ENCODE results near the gene SBSN. TPM values are rescaled to one million over a fixed set of nuclear protein-coding genes. Genes with fewer than 3 reads are reported as not detected.

Gene SBSN
- total RNA-seq, 1 experiment from 2014 or later = 0.15 TPM

GRCh38 chr19:35554076-35554475 is 26.0 kb upstream of the SBSN start:
- Mint-ChIP-seq H3K4me3 (no peak overlapping the region), H3K4me1 (peaks cover 12 to 16% of the 10 kb centered on the region in 2 experiments), H3K27ac (no peak overlapping the region), H3K27me3 (ENCODE audit: low read depth) (peaks cover 42% of the 10 kb centered on the region), H3K36me3 (ENCODE audit: insufficient read depth in 1 of 3, low read depth in 3 of 3) (peaks cover 0 to 14% (median 11%) of the 10 kb centered on the region in 3 experiments; a peak in 5 of 7 replicates), H3K9me3 (no peaks in the 10 kb centered on the region)
- H3K4me2 ChIP-seq (ENCODE audit: insufficient read depth, insufficient read length, low read length) = no peak overlapping the region
- no peak overlapping the region for H2BK15ac ChIP-seq (ENCODE audit: low read depth, low read length)
- H3K4me1 ChIP-seq (ENCODE audit: insufficient read depth, low read length) = no peaks in the 10 kb centered on the region
- H3K4ac ChIP-seq (ENCODE audit: low read depth, low read length) = no peak overlapping the region
- WGBS (ENCODE audit: extremely low coverage, insufficient read length, low lambda C conversion rate) = no CpG with 5 or more reads among the region's 5 CpGs
- no peak overlapping the region for H4K8ac ChIP-seq (replicated peaks; ENCODE audit: insufficient read length, low read depth, low read length)
- peaks cover 7% of the 10 kb centered on the region for H3K23me2 ChIP-seq (ENCODE audit: insufficient read length, low read depth, low read length, poor library complexity, severe bottlenecking)
- no peak overlapping the region for H2BK12ac ChIP-seq (ENCODE audit: insufficient read length, low read depth, low read length)
- H3K9ac ChIP-seq (ENCODE audit: extremely low read depth, insufficient read length, low read length) = no peak overlapping the region
- no peaks in the 10 kb centered on the region for H3K79me2 ChIP-seq (ENCODE audit: insufficient read depth, low read length)
- H4K5ac ChIP-seq (ENCODE audit: insufficient read length, low read depth, low read length) = no peak overlapping the region
- no peak overlapping the region for H2AK5ac ChIP-seq (ENCODE audit: insufficient read length, low read length)
- H3K18ac ChIP-seq (ENCODE audit: insufficient read length, low read depth, low read length) = no peak overlapping the region
- no peak overlapping the region for H3K27ac ChIP-seq (ENCODE audit: insufficient read length, low read depth, low read length)
- no peak overlapping the region for H3T11ph ChIP-seq (ENCODE audit: low read length)
- H4K20me1 ChIP-seq (ENCODE audit: control insufficient read depth, insufficient read depth, insufficient read length) = no peaks in the 10 kb centered on the region
- peaks cover 3% of the 10 kb centered on the region; the same call in 1 of the 2 replicates for H3K27me3 ChIP-seq (ENCODE audit: insufficient read depth, low read length)
- DNase-seq = no peak
- no peaks in the 10 kb centered on the region for H3K79me1 ChIP-seq (ENCODE audit: insufficient read depth, low read depth, low read length, poor library complexity, severe bottlenecking)
- no peaks in the 10 kb centered on the region for H3K9me3 ChIP-seq (ENCODE audit: control insufficient read depth, low read depth, low read length)
- no peak overlapping the region for H4K91ac ChIP-seq (ENCODE audit: insufficient read length, low read depth, low read length)
- H3K56ac ChIP-seq (ENCODE audit: insufficient read length, low read depth, low read length) = no peak overlapping the region
- no peak overlapping the region for H2BK20ac ChIP-seq (ENCODE audit: low read depth, low read length, poor library complexity, severe bottlenecking)
- H2BK120ac ChIP-seq (ENCODE audit: low read depth, low read length, poor library complexity, severe bottlenecking) = no peak overlapping the region
- no peak overlapping the region for H3K23ac ChIP-seq (ENCODE audit: insufficient read length, low read depth, low read length)
- H2AFZ ChIP-seq (ENCODE audit: low read length) = no peak overlapping the region
- no peak overlapping the region for H3K14ac ChIP-seq (ENCODE audit: insufficient read depth, low read length)
- H2BK5ac ChIP-seq (ENCODE audit: insufficient read length, low read length) = no peak overlapping the region
- TF ChIP-seq, protein P1, sequence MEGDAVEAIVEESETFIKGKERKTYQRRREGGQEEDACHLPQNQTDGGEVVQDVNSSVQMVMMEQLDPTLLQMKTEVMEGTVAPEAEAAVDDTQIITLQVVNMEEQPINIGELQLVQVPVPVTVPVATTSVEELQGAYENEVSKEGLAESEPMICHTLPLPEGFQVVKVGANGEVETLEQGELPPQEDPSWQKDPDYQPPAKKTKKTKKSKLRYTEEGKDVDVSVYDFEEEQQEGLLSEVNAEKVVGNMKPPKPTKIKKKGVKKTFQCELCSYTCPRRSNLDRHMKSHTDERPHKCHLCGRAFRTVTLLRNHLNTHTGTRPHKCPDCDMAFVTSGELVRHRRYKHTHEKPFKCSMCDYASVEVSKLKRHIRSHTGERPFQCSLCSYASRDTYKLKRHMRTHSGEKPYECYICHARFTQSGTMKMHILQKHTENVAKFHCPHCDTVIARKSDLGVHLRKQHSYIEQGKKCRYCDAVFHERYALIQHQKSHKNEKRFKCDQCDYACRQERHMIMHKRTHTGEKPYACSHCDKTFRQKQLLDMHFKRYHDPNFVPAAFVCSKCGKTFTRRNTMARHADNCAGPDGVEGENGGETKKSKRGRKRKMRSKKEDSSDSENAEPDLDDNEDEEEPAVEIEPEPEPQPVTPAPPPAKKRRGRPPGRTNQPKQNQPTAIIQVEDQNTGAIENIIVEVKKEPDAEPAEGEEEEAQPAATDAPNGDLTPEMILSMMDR (conservative IDR thresholded peaks at IDR 0.05) = no peak
